ENCODE results near the gene OTX2. TPM values are rescaled to one million over a fixed set of nuclear protein-coding genes. Genes with fewer than 3 reads are reported as not detected.

The OTX2 gene
- total and polyA plus RNA-seq, 7 experiments from 2014 or later: not detected

DNA sequence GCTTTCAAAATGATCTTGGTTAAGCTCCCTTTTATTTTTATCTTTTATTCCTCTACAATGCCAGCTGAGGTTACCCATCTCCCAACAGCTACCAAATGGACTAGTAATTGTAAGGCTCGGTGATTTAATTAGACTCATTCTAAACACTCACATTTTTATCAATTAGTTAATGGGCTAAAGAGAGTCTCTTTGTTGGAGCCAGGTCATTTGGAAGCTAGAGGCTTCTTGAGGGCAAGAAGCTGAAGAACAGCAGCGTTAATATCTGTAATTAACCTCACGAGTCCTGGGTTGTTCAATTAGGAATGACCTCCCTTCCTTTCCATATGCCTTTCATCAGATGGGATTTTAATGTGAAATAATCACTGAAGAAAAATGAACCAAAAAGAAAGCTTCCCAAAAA lies 56.9 kb downstream of the OTX2 start:
- Histone ChIP-seq H3K36me3 (ENCODE audit: control insufficient read depth in 2 of 3, insufficient read depth in 3 of 3, low read length in 3 of 3) (no peaks in the 10 kb centered on the region), H3K9me3 (ENCODE audit: control insufficient read depth in 2 of 3, low read length in 3 of 3) (no peaks in the 10 kb centered on the region), H3K27me3 (ENCODE audit: control insufficient read depth in 2 of 2, insufficient read depth in 2 of 2, low read length in 2 of 2) (no peaks in the 10 kb centered on the region), H3K27ac (ENCODE audit: low read depth, low read length) (no peak overlapping the region), H3K4me3 (ENCODE audit: low read length) (no peak overlapping the region), H3K4me1 (ENCODE audit: control insufficient read depth in 2 of 2, insufficient read depth in 2 of 2, low read length in 2 of 2) (no peaks in the 10 kb centered on the region)
- ATAC-seq (no peak), DNase-seq (no peak)
- intact Hi-C loops (cut with micrococcal nuclease): no loop called here
- ChIA-PET CTCF (no interaction called here), POLR2A (no interaction called here)
- no peak overlapping the region for H3K4me3 Mint-ChIP-seq
- no peak overlapping the region for H3K27ac Mint-ChIP-seq
- H3K4me1 Mint-ChIP-seq: no peaks in the 10 kb centered on the region
- H3K27me3 Mint-ChIP-seq: peaks cover 6 to 39% (median 16%) of the 10 kb centered on the region in 5 donors
- H3K36me3 Mint-ChIP-seq: no peaks in the 10 kb centered on the region
- no peaks in the 10 kb centered on the region for H3K9me3 Mint-ChIP-seq

DNA sequence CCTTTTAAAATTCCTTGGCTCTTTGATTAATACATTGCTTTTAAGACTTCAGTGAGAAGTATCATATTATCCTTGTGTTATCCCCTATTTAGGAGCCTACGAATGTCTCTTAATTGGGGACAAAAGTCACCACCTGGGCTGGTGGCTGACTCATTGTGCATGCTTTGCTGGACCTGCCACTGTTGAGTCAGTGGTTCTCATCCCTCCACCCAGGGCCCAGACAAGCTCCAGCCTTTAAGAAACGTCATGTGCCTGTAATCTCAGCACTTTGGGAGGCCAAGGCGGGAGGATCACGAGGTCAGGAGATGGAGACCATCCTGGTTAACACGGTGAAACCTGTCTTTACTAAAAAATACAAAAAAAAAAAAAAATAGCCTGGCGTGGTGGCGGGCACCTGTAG lies 57.9 kb downstream of the OTX2 start:
- Mint-ChIP-seq H3K27ac (no peak overlapping the region), H3K9me3 (no peaks in the 10 kb centered on the region), H3K27me3 (peaks cover 7 to 38% (median 12%) of the 10 kb centered on the region in 5 donors), H3K4me3 (no peak overlapping the region), H3K4me1 (no peaks in the 10 kb centered on the region), H3K36me3 (no peaks in the 10 kb centered on the region)
- Histone ChIP-seq H3K9me3 (ENCODE audit: control insufficient read depth in 2 of 3, low read length in 3 of 3) (no peaks in the 10 kb centered on the region), H3K4me1 (ENCODE audit: control insufficient read depth in 2 of 2, insufficient read depth in 2 of 2, low read length in 2 of 2) (no peaks in the 10 kb centered on the region), H3K4me3 (ENCODE audit: low read length) (no peak overlapping the region), H3K27ac (ENCODE audit: low read depth, low read length) (no peak overlapping the region), H3K36me3 (ENCODE audit: control insufficient read depth in 2 of 3, insufficient read depth in 3 of 3, low read length in 3 of 3) (no peaks in the 10 kb centered on the region), H3K27me3 (ENCODE audit: control insufficient read depth in 2 of 2, insufficient read depth in 2 of 2, low read length in 2 of 2) (no peaks in the 10 kb centered on the region)
- ChIA-PET CTCF (no interaction called here), POLR2A (interaction anchor here (0.7 kb wide), 1 partner anchor 12 kb away, joined by 3 read pairs; no protein-coding TSS in a partner anchor)
- DNase-seq (no peak), ATAC-seq (no peak)
- intact Hi-C loops (cut with micrococcal nuclease): no loop called here

DNA sequence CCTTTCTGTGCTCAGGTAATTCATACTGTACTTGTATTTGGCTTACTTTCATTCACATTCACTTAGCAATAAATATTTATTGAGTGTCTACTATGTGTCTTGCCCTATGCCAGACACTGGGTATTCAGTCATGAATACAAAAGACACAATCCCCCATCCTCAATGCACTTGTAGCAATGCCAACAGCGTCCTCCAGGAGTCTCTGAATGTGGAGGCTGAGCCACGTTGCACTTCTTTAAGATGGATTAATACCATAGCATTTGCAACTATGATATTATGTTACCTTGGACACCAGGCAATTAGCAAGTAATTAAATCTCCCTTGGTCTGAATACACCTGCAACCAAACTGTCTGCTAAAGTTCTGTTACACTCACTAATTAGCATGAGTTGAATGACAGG lies 58.8 kb downstream of the OTX2 start:
- Mint-ChIP-seq H3K27ac (no peak overlapping the region), H3K4me3 (no peak overlapping the region), H3K9me3 (no peaks in the 10 kb centered on the region), H3K27me3 (peaks cover 7 to 33% (median 13%) of the 10 kb centered on the region in 5 donors), H3K4me1 (no peaks in the 10 kb centered on the region), H3K36me3 (no peaks in the 10 kb centered on the region)
- intact Hi-C loops (cut with micrococcal nuclease): no loop called here
- CTCF ChIA-PET: no interaction called here
- H3K4me1 ChIP-seq (ENCODE audit: control insufficient read depth in 2 of 2, insufficient read depth in 2 of 2, low read length in 2 of 2): no peaks in the 10 kb centered on the region
- H3K36me3 ChIP-seq (ENCODE audit: control insufficient read depth in 2 of 3, insufficient read depth in 3 of 3, low read length in 3 of 3): no peaks in the 10 kb centered on the region
- H3K27ac ChIP-seq (ENCODE audit: low read depth, low read length): no peak overlapping the region
- DNase-seq (no peak), ATAC-seq (no peak)
- POLR2A ChIA-PET: no interaction called here
- H3K27me3 ChIP-seq (ENCODE audit: control insufficient read depth in 2 of 2, insufficient read depth in 2 of 2, low read length in 2 of 2): no peaks in the 10 kb centered on the region
- H3K4me3 ChIP-seq (ENCODE audit: low read length): no peak overlapping the region
- H3K9me3 ChIP-seq (ENCODE audit: control insufficient read depth in 2 of 3, low read length in 3 of 3): no peaks in the 10 kb centered on the region

Other genes with a start within 250 kb of the OTX2 start
- 10 to 100 TPM; 20.8 to 39.0 (median 27.4) TPM for gene TMEM260, start 230.7 kb downstream of the OTX2 start, total RNA-seq
- 10 to 100 TPM in 1 of 2 donors, 1 to 10 TPM in 1; 9.8 to 12.4 TPM for gene TMEM260, start 230.7 kb downstream of the OTX2 start, polyA plus RNA-seq

All from naive thymus-derived CD4-positive, alpha-beta T cell (primary cell).